ENCODE measurements around the gene GJC3. TPM values are rescaled to one million over a fixed set of nuclear protein-coding genes. Genes with fewer than 3 reads are reported as not detected.

GJC3 gene
- total RNA-seq, 4 donors from 2014 or later: 1.9 to 2.9 (median 2.5) TPM

GRCh38 chr7:99881370-99881769, 48.0 kb downstream of the GJC3 start:
- no peak overlapping the region for H3K27ac ChIP-seq
- H3K36me3 ChIP-seq: no peaks in the 10 kb centered on the region
- H3K4me3 ChIP-seq: no peak overlapping the region
- TF ChIP-seq CTCF (IDR thresholded peaks at IDR 0.05): no peak
- no peak for TF ChIP-seq POLR2AphosphoS5 (IDR thresholded peaks at IDR 0.05)
- no peak for TF ChIP-seq EP300 (IDR thresholded peaks at IDR 0.05)
- no peak for TF ChIP-seq POLR2A (IDR thresholded peaks at IDR 0.05)
- 75% methylated on average over 4 of the region's 4 CpGs for WGBS
- no peaks in the 10 kb centered on the region for H3K27me3 ChIP-seq
- H3K9me3 ChIP-seq: no peaks in the 10 kb centered on the region
- H3K4me1 ChIP-seq: no peaks in the 10 kb centered on the region
- no peak for DNase-seq (ENCODE audit: low spot score in 2 of 2)

- H3K4me1 ChIP-seq: no peaks in the 10 kb centered on the region
- no peak within 1 kb of the TSS for H3K4me3 ChIP-seq
- 84% methylated on average over 3 of the region's 3 CpGs for WGBS
- no peaks in the 10 kb centered on the region for H3K9me3 ChIP-seq
- no peaks in the 10 kb centered on the region for H3K27me3 ChIP-seq
- no peak within 1 kb of the TSS for H3K27ac ChIP-seq
- H3K36me3 ChIP-seq: no peaks in the 10 kb centered on the region
- no peak for DNase-seq (ENCODE audit: low spot score in 2 of 2)
- TF ChIP-seq EP300 (IDR thresholded peaks at IDR 0.05) (no peak), POLR2AphosphoS5 (IDR thresholded peaks at IDR 0.05) (no peak), CTCF (IDR thresholded peaks at IDR 0.05) (no peak), POLR2A (IDR thresholded peaks at IDR 0.05) (no peak)
Measured at GRCh38 chr7:99876933-99877332, 52.5 kb downstream of the GJC3 start, which contains the start of gene OR2AE1. OR2AE1 (minus strand) TSS chr7:99877033; CDS start chr7:99877033, 0 bp downstream.

GRCh38 chr7:99876491-99876890, 52.9 kb downstream of the GJC3 start:
- Histone ChIP-seq H3K27me3 (no peaks in the 10 kb centered on the region), H3K27ac (no peak overlapping the region), H3K4me1 (no peaks in the 10 kb centered on the region), H3K9me3 (no peaks in the 10 kb centered on the region), H3K4me3 (no peak overlapping the region), H3K36me3 (no peaks in the 10 kb centered on the region)
- WGBS: 88% methylated on average over 5 of the region's 5 CpGs
- TF ChIP-seq EP300 (IDR thresholded peaks at IDR 0.05) (no peak), POLR2A (IDR thresholded peaks at IDR 0.05) (no peak), CTCF (IDR thresholded peaks at IDR 0.05) (no peak), POLR2AphosphoS5 (IDR thresholded peaks at IDR 0.05) (no peak)
- no peak for DNase-seq (ENCODE audit: low spot score in 2 of 2)

Other genes with a start within 250 kb of the GJC3 start
- 100 to 1,000 TPM in 1 of 4 donors, 10 to 100 TPM in 3; 50.0 to 448 (median 92.1) TPM for gene CYP3A5, start 249.6 kb downstream of the GJC3 start, total RNA-seq
- under 1 TPM in 1 of 4 donors, not detected in 3; 0.49 TPM for gene CYP3A7, start 194.4 kb downstream of the GJC3 start, total RNA-seq
- gene CYP3A4, start 145.4 kb downstream of the GJC3 start, total RNA-seq: 1 to 10 TPM; 2.3 to 7.8 (median 4.4) TPM
- gene CYP3A43, start 101.6 kb downstream of the GJC3 start, total RNA-seq: not detected
- 1 to 10 TPM in 1 of 4 donors, not detected in 3; 1.5 TPM for gene OR2AE1, start 52.6 kb downstream of the GJC3 start, total RNA-seq
- gene TRIM4, start 10.1 kb downstream of the GJC3 start, total RNA-seq: 10 to 100 TPM; 40.2 to 56.7 (median 50.8) TPM
- 1,000 to 10,000 TPM in 1 of 4 donors, 100 to 1,000 TPM in 3; 529 to 1,010 (median 610) TPM for gene AZGP1, start 46.4 kb upstream of the GJC3 start, total RNA-seq
- 100 to 1,000 TPM in 1 of 4 donors, 10 to 100 TPM in 3; 50.5 to 106 (median 66.4) TPM for gene ZKSCAN1, start 86.0 kb upstream of the GJC3 start, total RNA-seq
- 10 to 100 TPM in 3 of 4 donors, 1 to 10 TPM in 1; 8.9 to 18.5 (median 10.2) TPM for gene ZSCAN21, start 120.2 kb upstream of the GJC3 start, total RNA-seq
- 10 to 100 TPM; 13.2 to 30.3 (median 24.4) TPM for gene ZNF3, start 152.1 kb upstream of the GJC3 start, total RNA-seq
- gene COPS6, start 159.3 kb upstream of the GJC3 start, total RNA-seq: 10 to 100 TPM; 35.8 to 60.7 (median 47.7) TPM
- gene MCM7, start 171.8 kb upstream of the GJC3 start, total RNA-seq: 10 to 100 TPM; 43.8 to 97.0 (median 51.8) TPM
- gene AP4M1, start 172.0 kb upstream of the GJC3 start, total RNA-seq: 10 to 100 TPM; 16.7 to 33.2 (median 31.8) TPM
- 10 to 100 TPM; 31.7 to 59.3 (median 48.9) TPM for gene TAF6, start 189.7 kb upstream of the GJC3 start, total RNA-seq
- 1 to 10 TPM; 4.5 to 7.1 (median 5.4) TPM for gene CNPY4, start 190.0 kb upstream of the GJC3 start, total RNA-seq
- gene MBLAC1, start 197.3 kb upstream of the GJC3 start, total RNA-seq: 1 to 10 TPM; 2.6 to 6.2 (median 3.6) TPM
- 100 to 1,000 TPM; 346 to 682 (median 537) TPM for gene LAMTOR4, start 219.3 kb upstream of the GJC3 start, total RNA-seq
- 10 to 100 TPM; 19.7 to 69.0 (median 35.8) TPM for gene TRAPPC14, start 229.1 kb upstream of the GJC3 start, total RNA-seq
- 10 to 100 TPM; 30.0 to 36.9 (median 33.0) TPM for gene GAL3ST4, start 239.0 kb upstream of the GJC3 start, total RNA-seq
- 10 to 100 TPM in 2 of 4 donors, 1 to 10 TPM in 2; 7.3 to 45.4 (median 14.8) TPM for gene GPC2, start 247.8 kb upstream of the GJC3 start, total RNA-seq
- gene STAG3, start 248.3 kb upstream of the GJC3 start, total RNA-seq: 1 to 10 TPM in 2 of 4 donors, under 1 TPM in 1, not detected in 1; 0.68 to 2.0 (median 1.9) TPM